BLaER1 treated with 17β-estradiol and CSF1 and Interleukin-3, amounts not matched to agents 10 nM and 100 nM (cell line): Measurements from ENCODE around the gene MEA1.

Experiments
- H3K27ac ChIP-seq, 11 experiments: shearing (Covaris generic); formaldehyde crosslinking; 2 replicates each; pipeline ENCODE4 v1.8.1; 2022
- H3K27me3 ChIP-seq, 11 experiments: shearing (Covaris generic); formaldehyde crosslinking; 2 replicates each; pipeline ENCODE4 v1.8.1; 2022
- H3K36me3 ChIP-seq, 11 experiments: shearing (Covaris generic); formaldehyde crosslinking; 2 replicates each; pipeline ENCODE4 v1.8.1; 2022
- H3K4me1 ChIP-seq, 10 experiments: shearing (Covaris generic); formaldehyde crosslinking; 2 replicates each; pipeline ENCODE4 v1.8.1; 2022
- H3K4me2 ChIP-seq, 11 experiments: shearing (Covaris generic); formaldehyde crosslinking; 2 replicates each; pipeline ENCODE4 v1.8.1; 2022
- H3K4me3 ChIP-seq, 10 experiments: shearing (Covaris generic); formaldehyde crosslinking; 2 replicates each; pipeline ENCODE4 v1.8.1; 2022
- H3K9ac ChIP-seq, 11 experiments: shearing (Covaris generic); formaldehyde crosslinking; 2 replicates each; pipeline ENCODE4 v1.8.1; 2022
- H3K9me3 ChIP-seq, 11 experiments: shearing (Covaris generic); formaldehyde crosslinking; replicated peaks in 1 of 11; 2 replicates each; pipeline ENCODE4 v1.8.1; 2022
- H4K20me1 ChIP-seq, 11 experiments: shearing (Covaris generic); formaldehyde crosslinking; 2 replicates each; pipeline ENCODE4 v1.8.1; 2022
- Cebpa-rat ChIP-seq, 11 experiments: shearing (Covaris generic); IDR thresholded peaks; 2 replicates each; pipeline ENCODE4 v1.8.1; 2022

The MEA1 gene

DNA sequence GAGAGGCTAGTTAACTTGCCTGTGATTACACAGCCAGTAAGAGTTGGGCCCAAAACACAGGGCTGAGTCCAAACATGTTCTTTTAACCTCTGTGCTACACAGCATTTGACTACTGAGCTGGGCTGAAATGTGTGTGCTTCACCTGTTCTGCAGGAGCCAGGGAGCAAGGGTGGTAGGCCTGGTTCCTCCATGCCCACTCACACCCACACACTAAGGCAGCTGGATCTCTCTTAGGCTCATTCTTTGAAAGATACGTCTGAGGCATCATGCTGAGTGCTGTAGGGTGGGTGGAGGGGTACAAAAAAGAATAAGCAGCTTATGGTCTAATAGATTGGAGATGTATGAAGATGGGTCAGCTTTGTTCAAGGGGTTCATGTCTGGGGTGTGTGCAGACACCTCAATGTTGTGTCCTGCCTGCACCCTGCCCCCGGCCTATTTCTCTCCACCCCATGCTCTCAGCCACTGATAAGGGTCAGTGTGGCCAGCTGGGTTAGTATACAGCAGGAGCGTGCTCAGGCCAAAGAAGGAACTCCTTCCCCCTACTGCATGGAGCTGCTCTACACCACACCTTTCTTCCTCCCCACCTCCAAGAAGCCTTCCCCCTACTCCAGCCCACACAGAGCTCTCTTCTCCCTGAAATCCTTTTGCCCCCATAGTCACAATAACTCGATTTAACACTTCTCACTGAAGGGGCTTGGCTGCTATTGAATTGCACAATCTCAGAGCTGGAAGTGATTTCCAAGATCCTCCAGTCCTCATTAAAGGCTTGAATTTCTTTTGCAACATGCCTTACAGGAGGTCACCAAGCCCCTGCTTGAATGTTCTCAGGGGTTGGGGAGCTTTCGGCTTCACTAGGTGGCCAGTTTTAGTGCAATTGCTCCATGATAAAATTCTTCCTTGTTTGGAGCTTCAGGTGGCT lies 26.0 kb downstream of the MEA1 start:
- TF ChIP-seq Cebpa-rat (IDR thresholded peaks at IDR 0.05): peak in 3 of 11 experiments; percentile 11 to 37 (median 16); a peak in 1 of 22 replicates
- Histone ChIP-seq H3K9ac (peak overlapping the region in 2 of 11 experiments; percentile 16 to 30; a peak in 2 of 22 replicates), H3K27ac (no peak overlapping the region), H4K20me1 (peaks cover 9 to 63% (median 44%) of the 10 kb centered on the region in 11 experiments; a peak in 20 of 22 replicates), H3K9me3 (no peaks in the 10 kb centered on the region), H3K4me2 (peak overlapping the region; percentile 81 to 98 (median 93); a peak in 19 of 22 replicates), H3K27me3 (no peaks in the 10 kb centered on the region), H3K4me3 (no peak overlapping the region), H3K36me3 (peaks cover 41 to 63% (median 57%) of the 10 kb centered on the region in 11 experiments), H3K4me1 (peaks cover 40 to 48% (median 45%) of the 10 kb centered on the region in 10 experiments)

DNA sequence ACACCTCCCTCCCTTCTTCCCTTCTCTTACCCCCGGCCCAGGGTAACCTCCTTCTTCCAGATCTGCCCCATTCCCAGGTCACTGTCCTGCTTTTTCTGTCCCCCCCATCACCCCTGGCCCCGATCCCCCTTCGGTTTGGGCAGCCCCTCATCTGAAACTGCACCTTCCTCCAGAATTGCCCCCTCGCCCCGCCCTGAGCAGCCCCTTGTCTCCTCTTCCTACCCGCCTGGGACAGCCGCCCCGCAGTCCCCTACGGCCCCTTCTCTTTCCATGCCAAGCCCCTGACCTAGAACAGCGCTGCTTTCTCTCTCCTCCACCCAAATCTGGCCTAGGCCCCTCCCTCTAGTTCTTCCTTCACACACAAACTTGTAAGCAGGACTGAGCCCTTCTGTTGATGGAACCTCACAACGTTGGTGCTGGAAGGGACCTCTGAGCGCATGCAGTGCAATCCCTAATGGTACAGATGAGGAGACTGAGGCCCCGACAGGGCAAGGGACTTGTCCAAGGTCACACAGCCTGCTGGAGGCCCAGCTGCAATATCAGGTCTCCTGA lies 28.7 kb downstream of the MEA1 start:
- Histone ChIP-seq H4K20me1 (peaks cover 9 to 48% (median 40%) of the 10 kb centered on the region in 11 experiments; a peak in 20 of 22 replicates), H3K4me1 (peaks cover 49 to 72% (median 53%) of the 10 kb centered on the region in 10 experiments), H3K27me3 (no peaks in the 10 kb centered on the region), H3K4me2 (peak overlapping the region; percentile 81 to 98 (median 93)), H3K36me3 (peaks cover 18 to 35% (median 31%) of the 10 kb centered on the region in 11 experiments), H3K9me3 (no peaks in the 10 kb centered on the region), H3K4me3 (peak overlapping the region; percentile 78 to 97 (median 94)), H3K9ac (peak overlapping the region; percentile 86 to 96 (median 94)), H3K27ac (peak overlapping the region; percentile 72 to 91 (median 83))
- TF ChIP-seq Cebpa-rat (IDR thresholded peaks at IDR 0.05): no peak

DNA sequence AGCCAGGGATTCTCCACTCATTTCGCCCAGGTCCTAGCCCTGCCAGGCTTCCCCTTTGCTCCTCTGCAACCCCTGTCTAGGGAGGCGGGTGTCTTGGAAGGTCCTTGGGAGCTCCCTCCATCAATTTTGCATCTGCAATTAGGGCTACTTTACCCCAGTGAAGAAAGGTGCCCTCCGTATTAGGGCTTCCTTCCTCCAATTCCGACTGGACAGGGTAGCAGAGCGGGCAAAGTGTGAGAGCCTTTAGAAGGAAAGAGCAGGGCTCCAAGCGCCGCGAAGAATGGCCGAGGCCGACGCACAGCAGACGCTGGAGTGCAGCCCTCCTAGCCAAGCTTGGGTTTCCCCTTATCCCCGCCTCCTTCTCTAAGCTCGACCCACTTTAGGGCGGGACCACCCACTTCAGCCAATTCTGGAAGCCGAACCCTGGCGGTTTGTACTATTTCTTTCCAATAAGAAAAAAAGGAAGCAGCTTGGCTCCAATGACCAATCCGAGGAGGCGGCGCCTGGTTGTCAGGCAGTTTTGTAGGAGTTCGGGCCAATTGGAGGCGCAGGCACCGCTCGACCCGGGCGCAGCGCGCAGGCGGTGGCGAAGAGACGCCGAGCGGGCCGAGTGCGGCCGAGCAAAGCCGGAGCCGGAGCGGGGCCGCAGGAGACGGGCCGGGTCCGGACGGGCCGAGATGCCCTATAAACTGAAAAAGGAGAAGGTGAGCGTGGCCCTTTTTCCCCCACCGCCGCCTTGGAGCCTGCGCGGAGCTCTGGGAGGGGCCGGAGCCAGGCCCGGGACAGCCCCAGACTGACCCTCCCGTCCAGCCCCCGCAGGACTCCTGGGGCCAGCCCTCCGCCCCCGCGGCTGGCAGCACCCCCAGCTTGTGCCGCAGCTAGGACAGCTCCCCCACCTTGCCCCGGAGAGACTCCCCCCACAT lies 29.5 kb downstream of the MEA1 start, which contains the start of gene PPP2R5D:
TSS of gene PPP2R5D (plus strand) at position 570 of the 923 bp plus-strand sequence. CDS start at position 678, 108 bp downstream.
- peak within 1 kb of the TSS; percentile 78 to 97 (median 94) for H3K4me3 ChIP-seq
- H3K9me3 ChIP-seq: no peaks in the 10 kb centered on the region
- peaks cover 11 to 27% (median 23%) of the 10 kb centered on the region in 11 experiments for H3K36me3 ChIP-seq
- peak within 1 kb of the TSS; percentile 86 to 96 (median 94) for H3K9ac ChIP-seq
- H4K20me1 ChIP-seq: peaks cover 9 to 42% (median 36%) of the 10 kb centered on the region in 11 experiments; a peak in 20 of 22 replicates
- peak within 1 kb of the TSS; percentile 90 to 98 (median 96) for H3K4me2 ChIP-seq
- H3K27me3 ChIP-seq: no peaks in the 10 kb centered on the region
- H3K27ac ChIP-seq: peak within 1 kb of the TSS; percentile 72 to 91 (median 83)
- no peak for TF ChIP-seq Cebpa-rat (IDR thresholded peaks at IDR 0.05)
- H3K4me1 ChIP-seq: peaks cover 56 to 80% (median 61%) of the 10 kb centered on the region in 10 experiments

DNA sequence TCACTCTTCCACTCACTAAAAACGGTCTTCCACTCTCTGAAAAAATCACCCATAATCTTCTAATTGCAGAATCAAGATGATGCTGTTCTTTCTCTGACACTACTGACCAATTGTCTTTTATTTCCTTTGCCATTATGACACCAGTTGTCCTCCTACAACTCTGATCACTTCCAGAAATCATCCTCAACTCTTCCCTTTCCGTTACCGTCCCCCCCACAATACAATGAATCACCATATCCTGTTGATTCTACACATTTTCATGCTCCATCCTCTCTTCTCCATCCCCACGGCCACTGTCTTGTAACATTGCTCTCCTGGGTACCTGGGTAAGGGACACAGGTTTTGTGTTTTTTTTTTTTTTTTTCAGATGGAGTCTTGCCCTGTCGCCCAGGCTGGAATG lies 31.9 kb downstream of the MEA1 start:
- Histone ChIP-seq H3K27ac (peak overlapping the region in 1 of 11 experiments; percentile 30; a peak in 2 of 22 replicates), H3K27me3 (no peaks in the 10 kb centered on the region), H3K4me1 (peaks cover 52 to 80% (median 57%) of the 10 kb centered on the region in 10 experiments), H3K4me2 (peak overlapping the region in 5 of 11 experiments; percentile 34 to 89 (median 54); a peak in 10 of 22 replicates), H3K36me3 (peaks cover 0 to 8% (median 2%) of the 10 kb centered on the region in 11 experiments; a peak in 7 of 22 replicates), H4K20me1 (peaks cover 0 to 31% (median 18%) of the 10 kb centered on the region in 11 experiments; a peak in 17 of 22 replicates), H3K4me3 (no peak overlapping the region), H3K9me3 (no peaks in the 10 kb centered on the region), H3K9ac (no peak overlapping the region)
- no peak for TF ChIP-seq Cebpa-rat (IDR thresholded peaks at IDR 0.05)

DNA sequence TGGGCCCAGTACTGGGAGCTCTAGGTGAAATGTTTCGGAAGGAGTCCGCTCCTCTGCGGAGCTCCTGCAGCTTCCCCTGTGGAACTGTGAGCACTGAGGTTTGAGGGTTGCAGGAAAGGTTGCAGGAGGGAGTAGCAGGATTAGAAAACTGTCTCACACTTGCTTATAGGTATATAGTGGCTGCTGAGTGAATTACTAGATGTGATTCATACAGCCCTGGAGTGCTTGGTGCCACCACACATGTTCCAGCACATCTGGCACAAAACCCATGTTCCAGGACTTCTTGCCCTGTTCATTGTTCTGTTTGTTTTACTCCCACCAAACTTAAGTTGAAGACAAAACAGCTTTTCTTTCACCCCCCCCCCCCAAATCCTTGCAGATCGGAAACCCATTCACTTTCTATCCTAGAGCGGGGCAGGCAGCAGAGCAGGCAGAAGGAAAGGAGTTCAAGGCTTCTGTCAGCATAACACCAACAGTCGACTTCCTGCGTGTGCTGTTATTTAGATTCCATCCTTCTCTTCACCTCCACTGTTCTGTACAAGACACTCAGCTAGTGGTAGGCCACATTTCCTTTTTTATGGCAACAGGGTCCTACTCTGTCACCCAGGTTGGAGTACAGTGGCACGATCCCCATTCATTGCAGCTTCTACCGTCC lies 34.1 kb downstream of the MEA1 start:
- peak overlapping the region; percentile 82 to 98 (median 91) for H3K27ac ChIP-seq
- no peak for TF ChIP-seq Cebpa-rat (IDR thresholded peaks at IDR 0.05)

DNA sequence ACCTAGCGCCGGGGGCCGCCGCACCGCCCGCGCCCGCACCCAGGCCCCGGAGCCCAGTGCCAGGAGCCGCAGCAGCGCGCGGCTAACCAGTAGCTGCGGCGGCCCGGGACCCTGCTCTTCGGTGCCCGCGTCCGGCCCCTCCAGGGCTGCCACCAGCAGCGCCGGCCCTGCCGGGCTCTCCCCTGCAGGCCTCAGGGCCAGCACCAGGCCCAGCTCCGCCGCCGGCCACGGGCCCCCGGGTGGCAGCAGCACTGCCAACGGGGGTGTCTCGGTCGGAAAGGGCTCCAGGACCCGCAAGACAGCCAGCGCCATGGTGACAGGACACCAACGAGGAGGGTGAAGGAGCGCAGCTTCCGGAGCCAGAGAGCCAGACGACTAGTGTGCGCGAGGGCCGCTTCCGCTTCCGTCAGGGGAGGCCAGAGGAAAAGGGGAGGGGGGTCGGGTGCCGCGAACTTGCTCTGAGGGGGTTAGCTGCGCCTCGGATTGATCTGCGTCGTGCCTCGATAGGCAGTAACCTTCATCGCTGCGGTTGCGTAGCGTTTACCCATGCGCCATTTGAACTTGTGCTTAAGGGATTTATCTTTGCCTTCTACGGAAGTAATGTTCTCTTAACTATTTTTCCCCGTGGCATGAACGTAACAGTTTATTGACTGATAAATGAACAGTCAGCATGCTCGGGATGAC lies 34.8 kb downstream of the MEA1 start, which contains the start of gene PEX6:
TSS of gene PEX6 (minus strand) at position 343 of the 684 bp plus-strand sequence. CDS start at position 312, 31 bp downstream.
- Histone ChIP-seq H4K20me1 (peaks cover 0 to 16% (median 5%) of the 10 kb centered on the region in 11 experiments; a peak in 8 of 22 replicates), H3K36me3 (peaks cover 5 to 18% (median 11%) of the 10 kb centered on the region in 11 experiments; a peak in 16 of 22 replicates), H3K4me1 (peaks cover 42 to 69% (median 53%) of the 10 kb centered on the region in 10 experiments), H3K27me3 (no peaks in the 10 kb centered on the region), H3K4me2 (peak within 1 kb of the TSS; percentile 89 to 99 (median 97)), H3K4me3 (peak within 1 kb of the TSS; percentile 81 to 99 (median 93)), H3K9me3 (no peaks in the 10 kb centered on the region), H3K9ac (peak within 1 kb of the TSS; percentile 92 to 98 (median 94)), H3K27ac (peak within 1 kb of the TSS; percentile 82 to 98 (median 91))
- no peak for TF ChIP-seq Cebpa-rat (IDR thresholded peaks at IDR 0.05)

More for the DNA sequence above, 34.1 kb downstream of the MEA1 start:
- peaks cover 42 to 69% (median 53%) of the 10 kb centered on the region in 10 experiments for H3K4me1 ChIP-seq
- H4K20me1 ChIP-seq: peaks cover 0 to 15% (median 5%) of the 10 kb centered on the region in 11 experiments; a peak in 6 of 22 replicates
- H3K4me3 ChIP-seq: peak overlapping the region; percentile 81 to 99 (median 93)
- H3K4me2 ChIP-seq: peak overlapping the region; percentile 89 to 99 (median 97)
- peak overlapping the region; percentile 92 to 98 (median 94) for H3K9ac ChIP-seq
- H3K36me3 ChIP-seq: peaks cover 3 to 16% (median 8%) of the 10 kb centered on the region in 11 experiments; a peak in 13 of 22 replicates
- H3K27me3 ChIP-seq: no peaks in the 10 kb centered on the region
- H3K9me3 ChIP-seq: no peaks in the 10 kb centered on the region

DNA sequence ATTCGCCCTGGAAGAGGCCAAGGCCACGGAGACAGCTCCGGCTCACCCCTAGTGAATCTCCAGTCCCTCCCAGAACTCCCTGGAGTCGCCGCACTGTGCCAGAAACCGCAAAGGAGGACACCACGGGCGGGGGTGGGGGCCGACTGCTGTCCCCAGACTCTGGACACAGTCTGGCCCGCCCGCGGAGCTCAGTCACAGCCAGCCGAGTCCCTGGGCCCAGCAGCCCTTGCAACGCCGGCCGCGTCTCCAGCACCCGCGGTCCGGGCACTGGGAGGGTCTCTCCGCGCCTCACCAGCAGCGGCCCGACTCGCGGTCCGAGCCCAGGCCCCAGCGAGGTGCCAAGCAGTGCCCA lies 35.3 kb downstream of the MEA1 start:
- H3K27ac ChIP-seq: peak overlapping the region; percentile 82 to 98 (median 91)
- no peaks in the 10 kb centered on the region for H3K27me3 ChIP-seq
- H3K36me3 ChIP-seq: peaks cover 10 to 23% (median 16%) of the 10 kb centered on the region in 11 experiments; a peak in 18 of 22 replicates
- peak overlapping the region; percentile 92 to 98 (median 94) for H3K9ac ChIP-seq
- H3K4me3 ChIP-seq: peak overlapping the region; percentile 81 to 99 (median 93)
- peak overlapping the region; percentile 89 to 99 (median 97) for H3K4me2 ChIP-seq
- H3K9me3 ChIP-seq: no peaks in the 10 kb centered on the region
- H3K4me1 ChIP-seq: peaks cover 37 to 64% (median 48%) of the 10 kb centered on the region in 10 experiments
- TF ChIP-seq Cebpa-rat (IDR thresholded peaks at IDR 0.05): no peak
- H4K20me1 ChIP-seq: peaks cover 0 to 18% (median 6%) of the 10 kb centered on the region in 11 experiments; a peak in 9 of 22 replicates
